Measurements from ENCODE around the gene GGTLC3.
"Not testable (repeated sequence)": the region's sequence is repeated elsewhere in the genome, so short reads cannot be mapped to it uniquely, and the experiment has no call there.

The GGTLC3 gene

DNA sequence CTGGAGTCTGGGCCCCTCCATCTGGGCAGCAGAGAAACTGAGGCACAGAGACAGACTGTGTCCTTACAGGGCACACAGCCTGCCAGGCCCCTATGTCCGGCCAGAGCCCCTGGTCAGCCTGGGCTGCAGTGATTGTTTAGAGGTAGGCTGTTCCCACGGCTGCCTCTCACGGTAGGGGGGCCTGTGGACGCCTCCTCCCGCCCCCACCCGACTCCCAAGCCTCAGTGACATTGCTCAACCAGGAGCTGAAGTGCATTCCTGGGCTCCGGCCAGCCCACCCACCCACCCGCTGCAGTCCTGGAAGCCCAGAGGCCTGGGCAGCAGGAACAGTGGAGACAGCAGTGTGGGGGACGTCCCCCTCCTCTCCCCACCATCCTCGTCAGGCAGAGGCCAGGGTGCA lies 4.5 kb downstream of the GGTLC3 start:
- not testable (repeated sequence) for DNase-seq

DNA sequence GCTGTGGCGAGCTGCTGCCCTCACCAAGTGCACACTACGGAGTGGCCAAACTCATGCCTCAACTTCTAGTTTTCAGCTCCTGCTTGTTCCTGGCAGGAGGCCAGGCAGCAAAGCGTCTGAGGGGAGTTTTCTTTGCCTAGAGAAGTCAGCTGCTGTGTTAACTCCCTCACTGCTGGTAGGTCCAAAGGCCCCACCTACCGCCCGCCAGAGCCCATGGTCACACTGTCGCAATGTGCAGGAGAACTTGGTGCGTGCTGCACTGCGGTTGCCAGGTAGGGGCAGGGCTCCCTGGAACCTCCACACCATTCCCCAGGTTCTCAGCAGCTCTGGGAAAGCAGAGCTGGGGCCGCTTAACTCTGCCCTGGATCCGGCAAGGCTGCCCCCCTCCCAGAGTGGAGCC lies 5.6 kb downstream of the GGTLC3 start:
- not testable (repeated sequence) for DNase-seq

DNA sequence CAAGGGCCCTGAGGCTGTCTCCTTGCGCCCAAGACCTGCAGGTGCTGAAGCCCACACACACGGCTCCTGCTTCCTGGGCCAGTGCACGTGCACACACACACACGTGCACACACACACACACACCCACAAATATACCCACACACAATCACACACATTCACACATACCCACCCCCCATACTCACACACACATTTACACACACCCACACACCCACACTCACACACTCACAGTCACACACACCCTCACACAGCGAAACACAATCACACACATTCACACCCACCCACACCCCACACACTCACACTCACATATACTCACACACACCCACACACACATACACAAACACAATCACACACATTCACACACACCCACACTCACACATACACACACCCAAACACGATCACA lies 6.6 kb downstream of the GGTLC3 start:
- not testable (repeated sequence) for DNase-seq

DNA sequence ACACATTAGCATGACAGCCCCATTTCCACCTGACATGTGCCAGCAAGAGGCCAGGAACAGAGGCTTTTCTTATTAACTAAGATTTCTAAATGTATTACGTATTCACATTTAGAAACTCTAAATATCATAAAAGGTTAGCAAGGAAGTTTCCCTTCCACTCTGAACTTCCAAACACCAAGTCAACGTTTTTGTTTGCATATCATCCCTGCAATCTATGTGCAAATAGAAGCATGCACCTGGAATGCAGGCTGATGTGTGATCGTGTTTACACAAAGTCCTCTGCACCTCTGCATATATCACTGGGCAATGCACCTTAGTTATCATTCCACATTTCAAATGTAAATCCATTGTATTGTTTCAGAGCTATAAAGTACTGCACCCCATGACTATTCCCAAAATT lies 21.7 kb downstream of the GGTLC3 start:
- DNase-seq: not testable (repeated sequence)

All from hypothalamus (tissue), 51 donors.